H1 (cell line): Measurements from ENCODE around the gene FOXO1. TPM values are rescaled to one million over a fixed set of nuclear protein-coding genes. Genes with fewer than 3 reads are reported as not detected.
A peak's percentile ranks its signal among the peaks of the same experiment; 100 is the strongest.

Experiments used
- CTCF ChIA-PET: fragments of 300-600 bp; sonication (Branson Sonifier 250); formaldehyde crosslinking; loops from one replicate; lab custom pipeline; 2021; ENCODE audit not compliant: partially characterized antibody; lab: Charles Lee
- POLR2A ChIA-PET: fragments of 300-600 bp; sonication (Branson Sonifier 250); formaldehyde crosslinking; loops from one replicate; lab custom pipeline; 2021; ENCODE audit warnings: inconsistent platforms; ENCODE audit not compliant: partially characterized antibody; lab: Charles Lee
- DNase-seq, 2 experiments: peaks; one replicate each; pipeline versions ENCODE4 v3.0.0 to v3.0.0-alpha.2; 2010 to 2022; ENCODE audit warnings: low spot score in 2 of 2, low read depth in 1 of 2, mixed read lengths in 1 of 2
- FAIRE-seq: peaks from 2 replicates; lab custom pipeline; 2011; peaks lifted over from hg19 to GRCh38; lab: Jason Lieb, UNC
- H2AFZ ChIP-seq: 2 replicates; pipeline ENCODE4 v1.8.1; 2012; ENCODE audit warnings: low read length, inconsistent platforms
- H2AK5ac ChIP-seq: 2 replicates; pipeline ENCODE4 v1.6.1; 2013; ENCODE audit warnings: low read depth, low read length
- H2BK120ac ChIP-seq: replicated peaks from 2 replicates; pipeline ENCODE3; 2013; ENCODE audit warnings: low read depth, low read length, inconsistent platforms
- H2BK12ac ChIP-seq: 2 replicates; pipeline ENCODE4 v1.6.1; 2013; ENCODE audit warnings: low read depth, low read length
- H2BK15ac ChIP-seq: 2 replicates; pipeline ENCODE4 v1.6.1; 2013; ENCODE audit warnings: low read length
- H2BK20ac ChIP-seq: 2 replicates; pipeline ENCODE4 v1.6.1; 2013; ENCODE audit warnings: low read length
- H2BK5ac ChIP-seq: 2 replicates; pipeline ENCODE4 v1.6.1; 2013; ENCODE audit warnings: low read depth, low read length
- H3K14ac ChIP-seq: 2 replicates; pipeline ENCODE4 v1.6.1; 2013; ENCODE audit warnings: inconsistent platforms; ENCODE audit not compliant: insufficient read length
- H3K18ac ChIP-seq: 2 replicates; pipeline ENCODE4 v1.6.1; 2013; ENCODE audit warnings: low read length; ENCODE audit errors: extremely low read depth
- H3K23ac ChIP-seq: 2 replicates; pipeline ENCODE4 v1.6.1; 2013; ENCODE audit warnings: inconsistent platforms; ENCODE audit not compliant: insufficient read length
- H3K23me2 ChIP-seq: 2 replicates; pipeline ENCODE4 v1.6.1; 2013; ENCODE audit warnings: low read depth, low read length
- H3K27ac ChIP-seq: 2 replicates; pipeline ENCODE4 v1.6.1; 2011; ENCODE audit warnings: low read depth, low read length, inconsistent platforms
- H3K27me3 ChIP-seq, 4 experiments: replicated peaks in 1 of 4; 1 replicate in 1 of 4; 2 replicates in 3 of 4; pipeline versions ENCODE4 v1.6.1 to v1.8.1; 2011 to 2013; ENCODE audit warnings: low read length in 3 of 4, mild to moderate bottlenecking in 3 of 4, inconsistent platforms in 2 of 4, mixed read lengths in 2 of 4, moderate library complexity in 1 of 4; ENCODE audit not compliant: control insufficient read depth in 3 of 4, insufficient read depth in 3 of 4; ENCODE audit errors: extremely low read depth in 1 of 4
- H3K36me3 ChIP-seq, 4 experiments: 2 replicates each; pipeline versions ENCODE4 v1.6.1 to v1.8.1; 2011 to 2013; ENCODE audit warnings: mild to moderate bottlenecking in 4 of 4, low read length in 3 of 4, moderate library complexity in 2 of 4, control low read depth in 1 of 4, inconsistent platforms in 1 of 4; ENCODE audit not compliant: insufficient read depth in 4 of 4, control insufficient read depth in 2 of 4
- H3K4ac ChIP-seq: replicated peaks from 2 replicates; pipeline ENCODE3; 2013; ENCODE audit warnings: low read length, low read depth, mixed read lengths, inconsistent platforms; ENCODE audit not compliant: insufficient read length
- H3K4me1 ChIP-seq, 4 experiments: replicated peaks in 1 of 4; 1 replicate in 1 of 4; 2 replicates in 3 of 4; pipeline versions ENCODE4 v1.6.1 to v1.8.1; 2011 to 2013; ENCODE audit warnings: low read length in 3 of 4, inconsistent platforms in 2 of 4, mixed read lengths in 1 of 4; ENCODE audit not compliant: insufficient read depth in 4 of 4, control insufficient read depth in 3 of 4
- H3K4me2 ChIP-seq, 2 experiments: 2 replicates each; pipeline versions ENCODE4 v1.6.1 to v1.8.1; 2011 to 2013; ENCODE audit warnings: low read depth in 2 of 2, low read length in 2 of 2, control low read depth in 1 of 2, inconsistent platforms in 1 of 2, mild to moderate bottlenecking in 1 of 2; ENCODE audit not compliant: insufficient read depth in 1 of 2
- H3K4me3 ChIP-seq, 4 experiments: fragments of 200-600, 300-600 bp in 1 of 4; sonication (generic), shearing (Covaris generic), sonication (Bioruptor Twin) in 1 of 4; 2 replicates each; pipeline versions ENCODE4 v1.5.1 to v1.8.1; 2011 to 2016; ENCODE audit warnings: low read length in 4 of 4, low read depth in 3 of 4, control low read depth in 2 of 4, inconsistent platforms in 2 of 4, mild to moderate bottlenecking in 2 of 4, mixed read lengths in 1 of 4, moderate library complexity in 1 of 4; ENCODE audit not compliant: insufficient read depth in 2 of 4; ENCODE audit errors: extremely low read depth in 1 of 4
- H3K56ac ChIP-seq: replicated peaks from 2 replicates; pipeline ENCODE3; 2013; ENCODE audit warnings: low read depth, mild to moderate bottlenecking, mixed read lengths, low read length, inconsistent platforms; ENCODE audit not compliant: insufficient read length
- H3K79me1 ChIP-seq: 2 replicates; pipeline ENCODE4 v1.6.1; 2013; ENCODE audit warnings: low read depth, low read length, control low read depth
- H3K79me2 ChIP-seq, 2 experiments: 2 replicates each; pipeline versions ENCODE4 v1.6.1 to v1.8.1; 2012 to 2013; ENCODE audit warnings: low read length in 2 of 2, mild to moderate bottlenecking in 2 of 2, inconsistent platforms in 1 of 2; ENCODE audit not compliant: insufficient read depth in 2 of 2, control insufficient read depth in 1 of 2
- H3K9ac ChIP-seq, 4 experiments: replicated peaks in 1 of 4; 1 replicate in 1 of 4; 2 replicates in 3 of 4; pipeline versions ENCODE4 v1.6.1 to v1.8.1; 2011 to 2013; ENCODE audit warnings: low read depth in 3 of 4, low read length in 3 of 4, control low read depth in 2 of 4, mild to moderate bottlenecking in 2 of 4, moderate library complexity in 2 of 4, inconsistent platforms in 1 of 4; ENCODE audit errors: extremely low read depth in 1 of 4
- H3K9me3 ChIP-seq, 2 experiments: 2 replicates each; pipeline versions ENCODE4 v1.6.1 to v1.8.1; 2012 to 2013; ENCODE audit warnings: mild to moderate bottlenecking in 2 of 2, moderate library complexity in 2 of 2, control low read depth in 1 of 2, inconsistent platforms in 1 of 2, low read depth in 1 of 2, low read length in 1 of 2, mixed read lengths in 1 of 2; ENCODE audit not compliant: insufficient read depth in 2 of 2
- H4K20me1 ChIP-seq, 2 experiments: replicated peaks in 1 of 2; 2 replicates each; pipeline versions ENCODE3 to v1.8.1; 2011 to 2013; ENCODE audit warnings: inconsistent platforms in 2 of 2, low read length in 2 of 2, mild to moderate bottlenecking in 1 of 2; ENCODE audit not compliant: insufficient read depth in 2 of 2, control insufficient read depth in 1 of 2
- H4K5ac ChIP-seq: 2 replicates; pipeline ENCODE4 v1.6.1; 2013; ENCODE audit warnings: low read length, low read depth, mixed read lengths, inconsistent platforms; ENCODE audit not compliant: insufficient read length
- H4K8ac ChIP-seq: 2 replicates; pipeline ENCODE4 v1.8.0; 2013; ENCODE audit warnings: mild to moderate bottlenecking, moderate library complexity, low read length, inconsistent platforms; ENCODE audit not compliant: insufficient read depth; ENCODE audit errors: extremely low read depth
- H4K91ac ChIP-seq: replicated peaks from 2 replicates; pipeline ENCODE3; 2013; ENCODE audit warnings: low read length, mixed read lengths, inconsistent platforms; ENCODE audit not compliant: insufficient read length
- NANOG ChIP-seq: IDR thresholded peaks from 2 replicates; pipeline ENCODE4 v1.6.1; 2011; ENCODE audit warnings: low read length, low read depth, mild to moderate bottlenecking, inconsistent platforms; ENCODE audit not compliant: insufficient read depth, poor library complexity, severe bottlenecking
- SRF ChIP-seq: IDR thresholded peaks from 2 replicates; pipeline ENCODE4 v1.6.1; 2011; ENCODE audit warnings: mild to moderate bottlenecking, low read depth, low read length, moderate library complexity
- TAF7 ChIP-seq: optimal IDR thresholded peaks from 2 replicates; pipeline ENCODE3; 2011; ENCODE audit warnings: low read depth, mild to moderate bottlenecking, inconsistent platforms, low read length, moderate library complexity, borderline replicate concordance
- polyA plus RNA-seq, 7 experiments: library from polyadenylated mRNA; depleted of rRNA in 3 of 7; stranded (reverse) in 5 of 7; unstranded in 2 of 7; fragments of >200 nt in 5 of 7; fragments of 200-250 nt in 2 of 7; gene quantifications; 1 replicate in 5 of 7; 2 replicates in 1 of 7; 4 replicates in 1 of 7; pipeline versions ENCODE4 v1.2.1 to v1.2.3, GENCODE V29; 2011 to 2013; ENCODE audit warnings: missing spikeins in 2 of 7, mixed read lengths in 2 of 7
- total RNA-seq: library from RNA; stranded (reverse); fragmentation: NEBNext Ultra II Directional; extraction: Animal tissue kit (Norgen Biotek cat#: 25700); gene quantifications from 2 replicates; pipeline ENCODE4 v1.2.1, GENCODE V29; 2021

The FOXO1 gene
- total and polyA plus RNA-seq, 2 of the 8 experiments (the other 6 are each of a cell fraction or from before 2014, with no cell fraction given): 35.3 to 56.9 TPM

- Histone ChIP-seq H2AK5ac (no peak overlapping the region), H4K5ac (peak overlapping the region; percentile 18), H2BK15ac (no peak overlapping the region), H3K4ac (no peak overlapping the region), H3K23me2 (peaks cover 10% of the 10 kb centered on the region), H2BK5ac (no peak overlapping the region), H3K4me2 (peak overlapping the region; percentile 81 to 90), H3K27me3 (no peaks in the 10 kb centered on the region; a peak in 1 of 7 replicates), H3K14ac (no peak overlapping the region), H2BK120ac (no peak overlapping the region), H3K4me1 (peaks cover 10 to 20% (median 11%) of the 10 kb centered on the region in 4 experiments; a peak in 6 of 7 replicates), H4K8ac (no peak overlapping the region), H3K9me3 (no peaks in the 10 kb centered on the region), H3K23ac (no peak overlapping the region), H3K56ac (no peak overlapping the region), H3K27ac (no peak overlapping the region), H4K91ac (no peak overlapping the region), H3K79me1 (no peaks in the 10 kb centered on the region; the same call in 1 of the 2 replicates), H2BK20ac (no peak overlapping the region), H3K36me3 (no peaks in the 10 kb centered on the region), H3K18ac (no peak overlapping the region; the same call in 1 of the 2 replicates), H2BK12ac (no peak overlapping the region), H3K4me3 (peak overlapping the region in 3 of 4 experiments; percentile 3 to 98 (median 91); a peak in 5 of 8 replicates), H3K79me2 (peaks cover 33 to 89% of the 10 kb centered on the region in 2 experiments), H3K9ac (no peak overlapping the region), H4K20me1 (peaks cover 6 to 11% of the 10 kb centered on the region in 2 experiments), H2AFZ (no peak overlapping the region)
- peak; percentile 21 for TF ChIP-seq TAF7
- TF ChIP-seq SRF: no peak
- TF ChIP-seq NANOG: peak; percentile 73
- CTCF ChIA-PET: interaction anchor here (1.2 kb wide), 1 partner anchor 114 kb away, joined by 4 read pairs; no protein-coding TSS in a partner anchor
- no peak for DNase-seq
- POLR2A ChIA-PET: interaction anchor here (0.9 kb wide), 1 partner anchor 43 kb away, joined by 3 read pairs; no protein-coding TSS in a partner anchor
- no peak for FAIRE-seq
Observed at GRCh38 chr13:40662866-40663265, 3.6 kb downstream of the FOXO1 start.
